Kasumi-1 (cell line): Measurements from ENCODE around the gene EML1.

Experiments
- DNase-seq, 2 experiments: peaks; one replicate each; lab custom pipeline; 2025; lab: John Stamatoyannopoulos, UW

Gene EML1

GRCh38 chr14:99779751-99780150 lies 13.5 kb upstream of the EML1 start:
- DNase-seq = no peak

GRCh38 chr14:99780690-99781089 lies 12.5 kb upstream of the EML1 start:
- DNase-seq = no peak

GRCh38 chr14:99781091-99781490 lies 12.1 kb upstream of the EML1 start:
- DNase-seq = no peak

- DNase-seq = no peak
These were observed 11.2 kb upstream of the EML1 start for GRCh38 chr14:99781853-99782610.

- no peak for DNase-seq
These were observed 8.7 kb upstream of the EML1 start for GRCh38 chr14:99784508-99784907.

GRCh38 chr14:99785426-99785825 lies 7.8 kb upstream of the EML1 start:
- no peak for DNase-seq

GRCh38 chr14:99786511-99786989 lies 6.7 kb upstream of the EML1 start:
- DNase-seq = no peak

- DNase-seq = no peak
These were observed 4.5 kb upstream of the EML1 start for GRCh38 chr14:99788713-99789112.

- DNase-seq = no peak
These were observed 3.6 kb upstream of the EML1 start for GRCh38 chr14:99789581-99789980.

GRCh38 chr14:99790201-99790977 lies 2.8 kb upstream of the EML1 start:
- no peak for DNase-seq

GRCh38 chr14:99790978-99791376 lies 2.2 kb upstream of the EML1 start:
- DNase-seq = no peak

GRCh38 chr14:99791476-99792209 lies 1.6 kb upstream of the EML1 start:
- DNase-seq = no peak

GRCh38 chr14:99792210-99792535 lies 1.0 kb upstream of the EML1 start:
- no peak for DNase-seq

- no peak for DNase-seq
These were observed 531 bp upstream of the EML1 start for GRCh38 chr14:99792551-99793212.

GRCh38 chr14:99794151-99794780 lies 1.1 kb downstream of the EML1 start:
- no peak for DNase-seq

GRCh38 chr14:99795046-99795445 lies 1.8 kb downstream of the EML1 start:
- DNase-seq = no peak

- DNase-seq = no peak
These were observed 4.0 kb downstream of the EML1 start for GRCh38 chr14:99797231-99797630.

- DNase-seq = no peak
These were observed 7.6 kb downstream of the EML1 start for GRCh38 chr14:99800781-99801180.

GRCh38 chr14:99802301-99803105 lies 9.3 kb downstream of the EML1 start:
- DNase-seq = no peak

- no peak for DNase-seq
These were observed 10.0 kb downstream of the EML1 start for GRCh38 chr14:99803106-99803775.
